NB4 (cell line): ENCODE measurements around the gene TPD52L1.

Source experiments
- CTCF ChIP-seq: IDR thresholded peaks from one replicate; pipeline ENCODE4 v1.5.1; 2012; ENCODE audit warnings: low read depth, low read length
- MYC ChIP-seq: IDR thresholded peaks from 2 replicates; pipeline ENCODE4 v1.6.1; 2011; ENCODE audit warnings: low read depth, low read length
- POLR2A ChIP-seq: IDR thresholded peaks from 2 replicates; pipeline ENCODE4 v1.6.1; 2011; ENCODE audit warnings: mild to moderate bottlenecking; ENCODE audit not compliant: insufficient read length; ENCODE audit errors: extremely low read depth
- TF ChIP-seq, protein P1 (sequence below): IDR thresholded peaks from 2 replicates; pipeline ENCODE4 v1.6.1; 2011; ENCODE audit warnings: low read depth, low read length

- TF ChIP-seq CTCF: no peak
- TF ChIP-seq POLR2A: no peak
- TF ChIP-seq, protein P1, sequence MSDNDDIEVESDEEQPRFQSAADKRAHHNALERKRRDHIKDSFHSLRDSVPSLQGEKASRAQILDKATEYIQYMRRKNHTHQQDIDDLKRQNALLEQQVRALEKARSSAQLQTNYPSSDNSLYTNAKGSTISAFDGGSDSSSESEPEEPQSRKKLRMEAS: no peak
- no peak for TF ChIP-seq MYC
These were observed 42.2 kb upstream of the TPD52L1 start for GRCh38 chr6:125111219-125111983.
